Right atrium auricular region (tissue), 2 donors: Measurements from ENCODE around the gene NUCKS1. TPM values are rescaled to one million over a fixed set of nuclear protein-coding genes. Genes with fewer than 3 reads are reported as not detected.
A peak's percentile ranks its signal among the peaks of the same experiment; 100 is the strongest.

Source experiments
- DNase-seq: peaks from one replicate; pipeline ENCODE4 v3.0.0-alpha.2; 2019; ENCODE audit warnings: low spot score
- H3K27ac ChIP-seq, 2 donors: fragments of 200-600 bp; sonication (generic); 1 replicate in 1 of 2; 2 replicates in 1 of 2; pipeline ENCODE4 v1.5.1; 2016 to 2019
- H3K27me3 ChIP-seq, 2 donors: fragments of 200-600 bp; sonication (generic); one replicate each; pipeline versions ENCODE4 v1.5.1 to v1.6.0; 2017 to 2019
- H3K36me3 ChIP-seq: fragments of 200-600 bp; sonication (generic); one replicate; pipeline ENCODE4 v1.5.1; 2016
- H3K4me1 ChIP-seq, 2 donors: fragments of 200-600 bp; sonication (generic); one replicate each; pipeline versions ENCODE4 v1.5.1 to v1.6.0; 2017 to 2019
- H3K4me3 ChIP-seq, 2 donors: fragments of 200-600 bp; sonication (generic); 1 replicate in 1 of 2; 2 replicates in 1 of 2; pipeline ENCODE4 v1.5.1; 2017 to 2019; ENCODE audit warnings: mild to moderate bottlenecking in 1 of 2, moderate library complexity in 1 of 2
- H3K9me3 ChIP-seq, 2 donors: fragments of 200-600 bp; sonication (generic); one replicate each; pipeline ENCODE4 v1.5.1; 2019
- total RNA-seq, 2 donors: library from RNA; depleted of rRNA; stranded (reverse); fragments of >200 nt; gene quantifications; one replicate each; pipeline ENCODE4 v1.1.0, GENCODE V29; 2016
- TF ChIP-seq, protein P1 (sequence below), 2 donors: fragments of 200-600 bp; sonication (generic); IDR thresholded peaks; one replicate each; pipeline ENCODE4 v1.5.1; 2019; ENCODE audit warnings: antibody characterized with exemption in 2 of 2

NUCKS1 gene
- total RNA-seq, 2 donors from 2014 or later: 109 to 128 TPM

DNA sequence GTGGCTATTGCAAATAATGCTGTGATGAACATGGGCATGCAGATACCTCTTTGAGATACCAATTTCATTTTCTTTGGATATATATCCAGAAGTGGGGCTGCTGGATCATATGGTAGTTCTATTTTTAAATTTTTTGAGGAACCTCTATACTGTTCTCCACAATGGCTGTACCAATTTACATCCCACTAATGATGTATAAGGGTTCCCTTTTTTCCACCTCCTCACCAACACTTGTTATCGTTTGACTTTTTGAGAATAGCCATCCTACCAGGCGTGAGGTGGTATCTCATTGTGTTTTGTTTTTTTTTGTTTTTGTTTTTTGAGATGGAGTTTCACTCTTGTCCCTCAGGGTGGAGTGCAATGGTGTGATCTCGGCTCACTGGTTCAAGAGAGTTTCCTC lies 6.6 kb upstream of the NUCKS1 start:
- Histone ChIP-seq H3K9me3 (no peaks in the 10 kb centered on the region), H3K36me3 (no peaks in the 10 kb centered on the region), H3K27ac (no peak overlapping the region), H3K4me3 (no peak overlapping the region), H3K4me1 (no peaks in the 10 kb centered on the region), H3K27me3 (no peaks in the 10 kb centered on the region)
- no peak for DNase-seq
- TF ChIP-seq, protein P1, sequence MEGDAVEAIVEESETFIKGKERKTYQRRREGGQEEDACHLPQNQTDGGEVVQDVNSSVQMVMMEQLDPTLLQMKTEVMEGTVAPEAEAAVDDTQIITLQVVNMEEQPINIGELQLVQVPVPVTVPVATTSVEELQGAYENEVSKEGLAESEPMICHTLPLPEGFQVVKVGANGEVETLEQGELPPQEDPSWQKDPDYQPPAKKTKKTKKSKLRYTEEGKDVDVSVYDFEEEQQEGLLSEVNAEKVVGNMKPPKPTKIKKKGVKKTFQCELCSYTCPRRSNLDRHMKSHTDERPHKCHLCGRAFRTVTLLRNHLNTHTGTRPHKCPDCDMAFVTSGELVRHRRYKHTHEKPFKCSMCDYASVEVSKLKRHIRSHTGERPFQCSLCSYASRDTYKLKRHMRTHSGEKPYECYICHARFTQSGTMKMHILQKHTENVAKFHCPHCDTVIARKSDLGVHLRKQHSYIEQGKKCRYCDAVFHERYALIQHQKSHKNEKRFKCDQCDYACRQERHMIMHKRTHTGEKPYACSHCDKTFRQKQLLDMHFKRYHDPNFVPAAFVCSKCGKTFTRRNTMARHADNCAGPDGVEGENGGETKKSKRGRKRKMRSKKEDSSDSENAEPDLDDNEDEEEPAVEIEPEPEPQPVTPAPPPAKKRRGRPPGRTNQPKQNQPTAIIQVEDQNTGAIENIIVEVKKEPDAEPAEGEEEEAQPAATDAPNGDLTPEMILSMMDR (IDR thresholded peaks at IDR 0.05): no peak

DNA sequence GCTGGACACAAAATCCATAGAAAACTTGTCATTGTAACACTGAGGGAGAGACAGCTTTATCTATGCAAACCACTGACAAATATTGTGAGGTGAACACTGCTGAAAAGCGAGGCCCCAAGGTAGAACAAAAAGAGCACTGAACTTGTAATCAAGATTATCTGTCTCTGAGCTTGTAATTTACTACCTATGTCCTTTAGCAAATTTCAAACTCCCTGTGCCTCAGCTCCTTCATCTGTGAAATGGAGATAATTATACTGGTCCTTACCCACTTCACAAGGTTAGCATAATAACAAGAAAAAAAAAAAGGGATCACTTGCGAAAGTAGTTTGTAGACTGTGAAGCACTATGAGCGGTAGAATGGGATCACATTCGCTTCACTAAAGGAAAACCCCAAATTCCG lies 4.9 kb upstream of the NUCKS1 start:
- H3K36me3 ChIP-seq: no peaks in the 10 kb centered on the region
- no peaks in the 10 kb centered on the region for H3K27me3 ChIP-seq
- no peak for DNase-seq
- no peaks in the 10 kb centered on the region for H3K9me3 ChIP-seq
- H3K27ac ChIP-seq: no peak overlapping the region
- no peak overlapping the region for H3K4me3 ChIP-seq
- H3K4me1 ChIP-seq: no peaks in the 10 kb centered on the region
- TF ChIP-seq, protein P1 (IDR thresholded peaks at IDR 0.05): no peak

- DNase-seq: no peak
- no peaks in the 10 kb centered on the region for H3K27me3 ChIP-seq
- H3K4me3 ChIP-seq: no peak overlapping the region
- peak overlapping the region in 1 of 2 donors; percentile 100 for H3K27ac ChIP-seq
- peaks cover 0 to 20% of the 10 kb centered on the region in 2 donors for H3K4me1 ChIP-seq
- H3K9me3 ChIP-seq: no peaks in the 10 kb centered on the region
- H3K36me3 ChIP-seq: no peaks in the 10 kb centered on the region
- TF ChIP-seq, protein P1 (IDR thresholded peaks at IDR 0.05): no peak
These were observed 1.2 kb upstream of the NUCKS1 start for GRCh38 chr1:205751036-205751651.

DNA sequence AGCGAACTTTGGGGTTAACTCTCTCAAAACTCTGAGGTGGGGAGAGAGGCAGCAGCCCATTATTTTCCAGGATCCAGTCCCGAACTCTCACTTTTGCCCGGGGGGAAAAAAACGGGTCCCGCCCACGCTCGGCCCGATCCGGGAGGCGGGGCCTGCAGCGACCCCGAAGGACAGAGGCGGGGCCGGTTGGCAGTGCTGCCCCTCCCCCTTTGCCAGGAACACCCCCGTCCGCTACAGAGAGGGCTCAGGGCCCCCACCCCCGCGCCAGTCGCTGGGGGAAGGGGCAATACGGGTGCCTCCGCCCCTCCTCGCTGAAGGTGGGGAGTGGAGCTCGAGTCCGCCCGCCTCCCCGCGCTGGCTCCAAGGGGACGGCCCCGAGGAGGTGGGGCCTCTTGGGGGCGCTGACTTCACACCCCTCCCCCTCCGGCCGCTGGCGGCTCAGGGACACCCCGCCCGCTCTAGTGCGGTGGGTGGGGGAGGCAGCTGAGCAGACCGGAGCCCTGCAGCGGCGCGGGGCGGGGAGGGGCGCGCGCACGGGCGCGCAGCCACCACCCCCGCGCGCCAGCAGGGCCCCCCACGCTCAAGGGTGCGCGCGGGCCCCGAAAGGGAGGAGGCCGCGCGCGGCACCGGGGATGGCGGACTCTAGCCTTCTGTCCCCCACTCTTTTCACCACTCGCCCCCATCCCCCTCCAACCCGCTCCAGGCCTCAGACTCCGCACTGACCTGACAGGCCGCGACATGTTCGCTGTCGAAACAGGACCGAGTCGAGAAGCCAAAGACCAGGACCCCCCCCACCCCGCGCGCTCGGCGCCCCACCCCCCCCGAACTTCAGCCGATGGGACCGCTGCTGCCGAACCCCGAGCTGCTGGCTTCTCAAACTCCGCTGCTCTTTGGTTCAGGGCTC lies 496 bp downstream of the NUCKS1 start:
- Histone ChIP-seq H3K4me1 (peaks cover 0 to 34% of the 10 kb centered on the region in 2 donors), H3K9me3 (no peaks in the 10 kb centered on the region), H3K27me3 (no peaks in the 10 kb centered on the region), H3K36me3 (no peaks in the 10 kb centered on the region), H3K27ac (peak overlapping the region; percentile 99 to 100), H3K4me3 (peak overlapping the region; percentile 92 to 97)
- TF ChIP-seq, protein P1 (IDR thresholded peaks at IDR 0.05): peak in 1 of 2 donors; percentile 33
- peak; percentile 93 for DNase-seq

DNA sequence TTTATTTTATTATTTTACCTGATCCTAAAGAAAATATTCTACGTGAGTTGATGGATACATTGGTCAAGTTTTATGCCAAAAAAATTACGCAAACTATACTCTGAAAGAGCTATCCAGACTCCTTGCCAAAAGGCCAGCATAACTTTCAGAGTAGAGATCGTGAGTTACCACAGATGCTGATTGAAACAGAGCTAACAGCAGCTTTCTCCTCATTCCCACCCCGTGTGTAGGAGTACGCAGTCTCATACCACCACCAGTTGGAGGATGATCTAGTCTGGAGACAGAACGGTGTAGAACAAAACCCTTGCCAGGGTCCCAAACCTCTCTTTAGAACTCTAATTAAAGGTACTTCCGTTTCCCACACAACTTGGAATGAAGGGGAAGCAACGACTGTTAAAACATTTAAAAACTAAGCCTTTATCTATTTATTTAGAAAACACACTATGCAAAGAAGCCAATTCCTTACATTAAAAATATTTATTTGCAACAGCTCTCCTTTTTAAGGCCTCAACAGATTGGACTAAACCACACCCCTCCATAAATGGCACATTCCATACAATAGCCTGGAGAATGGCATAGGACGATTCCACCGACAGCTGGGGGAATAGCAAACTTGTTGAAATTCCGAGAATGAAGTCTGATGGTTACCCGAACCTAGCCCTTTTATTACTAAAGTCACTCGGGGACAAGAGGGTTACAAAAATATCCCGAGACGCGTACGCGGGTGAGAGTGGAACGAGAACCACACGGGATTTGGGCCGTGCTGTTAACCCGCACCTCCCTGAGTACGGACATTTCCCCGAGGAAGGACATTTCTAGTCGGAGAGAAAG lies 1.4 kb downstream of the NUCKS1 start:
- Histone ChIP-seq H3K27ac (peak overlapping the region; percentile 99 to 100), H3K9me3 (no peaks in the 10 kb centered on the region), H3K27me3 (no peaks in the 10 kb centered on the region), H3K4me3 (peak overlapping the region; percentile 92 to 97), H3K36me3 (no peaks in the 10 kb centered on the region), H3K4me1 (peaks cover 0 to 39% of the 10 kb centered on the region in 2 donors)
- no peak for DNase-seq
- TF ChIP-seq, protein P1 (IDR thresholded peaks at IDR 0.05): no peak
